Lung (tissue), 12 donors: ENCODE results near the gene TSC22D4. TPM values are rescaled to one million over a fixed set of nuclear protein-coding genes. Genes with fewer than 3 reads are reported as not detected.
"Not testable (repeated sequence)": the region's sequence is repeated elsewhere in the genome, so short reads cannot be mapped to it uniquely, and the experiment has no call there.

Experiments used
- ATAC-seq: fragments of 200-7000 bp; cut with Tn5 transposase; one replicate; pipeline ENCODE4 v1.9.1; 2020; ENCODE audit warnings: moderate number of reproducible peaks; ENCODE audit not compliant: insufficient read depth, low FRiP score
- DNase-seq, 3 donors: peaks; one replicate each; pipeline ENCODE4 v3.0.0-alpha.2; 2013 to 2017
- H3K27ac ChIP-seq, 2 donors: one replicate each; pipeline ENCODE4 v1.5.1; 2013; ENCODE audit warnings: mild to moderate bottlenecking in 2 of 2, moderate library complexity in 2 of 2, control low read depth in 1 of 2, inconsistent platforms in 1 of 2, low read depth in 1 of 2, low read length in 1 of 2
- H3K27me3 ChIP-seq, 3 donors: one replicate each; pipeline ENCODE4 v1.5.1; 2013; ENCODE audit warnings: low read length in 2 of 3; ENCODE audit not compliant: control insufficient read depth in 3 of 3, insufficient read depth in 3 of 3
- H3K36me3 ChIP-seq, 4 donors: one replicate each; pipeline ENCODE4 v1.5.1; 2013; ENCODE audit warnings: low read length in 4 of 4, mild to moderate bottlenecking in 1 of 4, moderate library complexity in 1 of 4; ENCODE audit not compliant: control insufficient read depth in 4 of 4, insufficient read depth in 4 of 4
- H3K4me1 ChIP-seq, 5 donors: one replicate each; pipeline ENCODE4 v1.5.1; 2013; ENCODE audit warnings: low read length in 5 of 5, mild to moderate bottlenecking in 2 of 5, moderate library complexity in 1 of 5; ENCODE audit not compliant: control insufficient read depth in 5 of 5, insufficient read depth in 5 of 5
- H3K4me3 ChIP-seq: one replicate; pipeline ENCODE4 v1.5.1; 2013; ENCODE audit warnings: mild to moderate bottlenecking, control low read depth, moderate library complexity
- H3K9ac ChIP-seq, 2 donors: one replicate each; pipeline ENCODE4 v1.5.1; 2013; ENCODE audit warnings: low read length in 2 of 2, control low read depth in 1 of 2; ENCODE audit not compliant: insufficient read depth in 1 of 2
- H3K9me3 ChIP-seq, 4 donors: one replicate each; pipeline ENCODE4 v1.5.1; 2013; ENCODE audit warnings: low read length in 3 of 4, mild to moderate bottlenecking in 1 of 4, moderate library complexity in 1 of 4; ENCODE audit not compliant: control insufficient read depth in 4 of 4, insufficient read depth in 3 of 4
- WGBS, 2 donors: extraction: QIAGEN DNeasy Blood & Tissue Kit; methylation state at CpG; one replicate each; pipeline ENCODE4 v1.1.7; 2013; 5-methylcytosine and 5-hydroxymethylcytosine counted together
- polyA plus RNA-seq, 2 donors: library from polyadenylated mRNA; stranded (reverse); fragments of 200-250 nt; gene quantifications; one replicate each; pipeline ENCODE4 v1.2.1, GENCODE V29; 2013
- total RNA-seq, 2 donors: library from RNA; depleted of rRNA in 1 of 2; stranded (reverse); fragments of >200 nt in 1 of 2; gene quantifications; one replicate each; pipeline ENCODE4 v1.2.1, GENCODE V29; 2014 to 2021
- TF ChIP-seq, protein P1 (sequence below): IDR thresholded peaks from 2 replicates; pipeline ENCODE4 v1.5.1; 2012; ENCODE audit warnings: mild to moderate bottlenecking; ENCODE audit errors: control extremely low read depth, extremely low read depth
- donor health status: control.
- donor health status: control.
- donor health status: Bipolar disorder and iron deficiency.
- donor health status: healthy.
- donor health status: DM: yes; HTN: yes; CAD: no.

The TSC22D4 gene
- total and polyA plus RNA-seq, 4 donors, result 33.6 to 62.8 (median 50.1) TPM

DNA sequence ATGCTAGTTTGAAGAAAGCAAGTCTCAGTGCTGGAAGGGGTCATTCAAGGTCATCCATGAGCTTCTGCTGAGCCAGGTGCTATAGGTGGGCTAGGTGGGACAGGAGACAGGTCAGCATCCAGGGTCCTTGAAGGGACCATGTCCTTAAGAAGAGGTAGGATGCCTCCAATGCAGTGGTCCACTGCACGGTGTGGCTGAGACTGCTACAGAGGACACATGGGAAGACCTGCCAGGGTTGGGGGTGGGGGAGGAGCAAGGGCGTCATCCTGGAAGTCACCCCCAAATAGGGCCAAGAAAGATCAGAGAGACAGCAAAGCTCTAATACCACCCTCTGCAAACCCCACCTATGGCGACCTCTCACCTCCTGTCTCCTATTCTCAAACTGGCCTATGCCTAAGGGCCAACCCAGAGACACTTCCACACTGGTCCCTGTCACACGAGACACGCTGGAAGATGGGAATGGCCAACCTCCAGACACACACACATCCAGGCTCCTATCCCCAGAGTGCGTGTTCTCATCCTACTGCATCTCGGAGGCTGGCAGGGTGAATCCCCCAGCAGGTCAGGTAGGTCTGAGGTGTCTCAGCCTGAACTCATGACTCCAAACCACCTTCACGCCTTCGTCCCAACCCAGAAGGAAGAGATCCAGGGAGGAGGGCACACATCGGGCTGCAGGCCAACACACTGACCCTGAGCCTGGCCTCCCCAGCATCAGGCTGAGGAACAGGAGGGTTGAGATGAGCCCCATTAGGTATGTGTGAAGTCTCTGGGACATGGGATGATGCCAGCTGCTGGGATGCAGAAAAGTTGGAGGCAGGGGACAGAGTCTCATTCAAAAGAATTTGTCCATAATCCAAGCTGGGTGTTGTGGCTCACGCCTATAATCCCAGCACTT lies 37.1 kb downstream of the TSC22D4 start:
- Histone ChIP-seq H3K4me1 (peaks cover 0 to 4% (median 2%) of the 10 kb centered on the region in 5 donors), H3K9ac (no peak overlapping the region), H3K36me3 (no peaks in the 10 kb centered on the region), H3K27ac (no peak overlapping the region), H3K9me3 (no peaks in the 10 kb centered on the region), H3K4me3 (no peak overlapping the region), H3K27me3 (no peaks in the 10 kb centered on the region)
- WGBS, 2 donors, result 94% methylated on average over 11 of the region's 11 CpGs
- ATAC-seq (no peak), DNase-seq (no peak)
- TF ChIP-seq, protein P1, sequence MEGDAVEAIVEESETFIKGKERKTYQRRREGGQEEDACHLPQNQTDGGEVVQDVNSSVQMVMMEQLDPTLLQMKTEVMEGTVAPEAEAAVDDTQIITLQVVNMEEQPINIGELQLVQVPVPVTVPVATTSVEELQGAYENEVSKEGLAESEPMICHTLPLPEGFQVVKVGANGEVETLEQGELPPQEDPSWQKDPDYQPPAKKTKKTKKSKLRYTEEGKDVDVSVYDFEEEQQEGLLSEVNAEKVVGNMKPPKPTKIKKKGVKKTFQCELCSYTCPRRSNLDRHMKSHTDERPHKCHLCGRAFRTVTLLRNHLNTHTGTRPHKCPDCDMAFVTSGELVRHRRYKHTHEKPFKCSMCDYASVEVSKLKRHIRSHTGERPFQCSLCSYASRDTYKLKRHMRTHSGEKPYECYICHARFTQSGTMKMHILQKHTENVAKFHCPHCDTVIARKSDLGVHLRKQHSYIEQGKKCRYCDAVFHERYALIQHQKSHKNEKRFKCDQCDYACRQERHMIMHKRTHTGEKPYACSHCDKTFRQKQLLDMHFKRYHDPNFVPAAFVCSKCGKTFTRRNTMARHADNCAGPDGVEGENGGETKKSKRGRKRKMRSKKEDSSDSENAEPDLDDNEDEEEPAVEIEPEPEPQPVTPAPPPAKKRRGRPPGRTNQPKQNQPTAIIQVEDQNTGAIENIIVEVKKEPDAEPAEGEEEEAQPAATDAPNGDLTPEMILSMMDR, result no peak

DNA sequence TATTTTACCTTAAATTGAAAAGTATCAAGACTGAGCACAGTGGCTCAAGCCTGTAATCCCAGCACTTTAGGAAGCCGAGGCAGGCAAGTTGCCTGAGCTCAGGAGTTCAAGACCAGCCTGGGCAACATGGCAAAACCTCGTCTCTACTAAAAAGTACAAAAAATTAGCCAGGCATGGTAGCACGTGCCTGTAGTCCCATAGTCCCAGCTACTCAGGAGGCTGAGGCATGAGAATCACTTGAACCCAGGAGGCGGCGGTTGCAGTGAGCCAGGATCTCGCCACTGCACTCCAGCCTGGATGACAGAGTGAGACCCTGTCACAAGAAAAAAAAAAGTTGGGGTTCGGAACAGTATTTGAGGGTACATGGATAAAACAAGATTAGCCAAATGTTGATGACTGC lies 39.8 kb downstream of the TSC22D4 start:
- not testable (repeated sequence) for H3K9ac ChIP-seq, H3K36me3 ChIP-seq, ATAC-seq, H3K9me3 ChIP-seq, H3K4me3 ChIP-seq, DNase-seq, H3K27ac ChIP-seq, H3K27me3 ChIP-seq, H3K4me1 ChIP-seq
- WGBS, 2 donors, result 93 to 94% methylated on average over 7 of the region's 7 CpGs

DNA sequence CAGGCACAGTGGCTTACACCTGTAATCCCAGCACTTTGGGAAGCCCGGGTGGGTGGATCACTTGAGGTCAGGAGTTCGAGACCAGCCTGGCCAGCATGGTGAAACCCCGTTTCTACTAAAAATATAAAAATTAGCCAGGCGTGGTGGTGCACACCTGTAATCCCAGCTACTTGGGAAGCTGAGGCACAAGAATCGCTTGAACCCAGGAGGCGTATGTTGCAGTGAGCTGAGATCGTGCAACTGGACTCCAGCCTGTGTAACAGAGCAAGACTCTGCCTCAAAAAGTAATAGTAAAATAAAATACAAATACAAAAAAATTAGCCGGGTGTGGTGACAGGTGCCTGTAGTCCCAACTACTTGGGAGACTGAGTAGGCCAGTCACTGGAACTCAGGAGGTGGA lies 40.3 kb downstream of the TSC22D4 start:
- DNase-seq, result not testable (repeated sequence)

DNA sequence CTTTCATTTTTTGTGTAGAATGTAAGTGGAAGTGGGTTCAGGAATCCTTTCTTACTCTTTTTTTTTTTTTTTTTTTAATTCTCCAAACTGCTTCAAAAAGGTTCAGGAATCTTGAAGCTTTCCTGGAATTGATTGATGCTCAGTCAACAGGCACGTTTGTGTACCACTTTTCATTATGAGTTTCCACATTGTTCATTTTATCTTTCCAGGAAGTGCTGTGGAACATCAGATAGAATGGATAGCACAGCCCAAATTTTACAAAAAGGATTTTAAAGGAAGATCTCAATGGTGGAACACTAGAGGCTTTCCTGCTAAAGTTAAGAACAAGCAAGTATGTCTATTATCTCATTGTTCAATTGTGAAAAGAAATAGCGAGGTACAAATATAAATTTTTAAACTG lies 40.8 kb downstream of the TSC22D4 start:
- TF ChIP-seq, protein P1, result no peak
- Histone ChIP-seq H3K4me1 (peaks cover 0 to 13% (median 8%) of the 10 kb centered on the region in 5 donors), H3K9ac (no peak overlapping the region), H3K9me3 (no peaks in the 10 kb centered on the region), H3K36me3 (peaks cover 4 to 17% (median 12%) of the 10 kb centered on the region in 4 donors), H3K4me3 (no peak overlapping the region), H3K27me3 (no peaks in the 10 kb centered on the region), H3K27ac (no peak overlapping the region)
- ATAC-seq (no peak), DNase-seq (no peak)
- WGBS, 2 donors, result 47 to 60% methylated on average over 2 of the region's 2 CpGs

More for the DNA sequence above, 40.3 kb downstream of the TSC22D4 start:
- not testable (repeated sequence) for ATAC-seq, H3K27me3 ChIP-seq, H3K9ac ChIP-seq, H3K27ac ChIP-seq, H3K4me1 ChIP-seq, H3K9me3 ChIP-seq, H3K4me3 ChIP-seq
- peaks cover 3 to 11% (median 8%) of the 10 kb centered on the region in 4 donors for H3K36me3 ChIP-seq
- WGBS, 2 donors, result 94 to 97% methylated on average over 8 of the region's 8 CpGs
